IMR-90 (cell line): ENCODE measurements around the gene ERGIC1.

Experiments used
- BHLHE40 ChIP-seq: fragments of 150-350 bp; IDR thresholded peaks from 2 replicates; pipeline ENCODE4 v1.6.1; 2016; ENCODE audit warnings: mild to moderate bottlenecking, low read depth, low read length
- CEBPB ChIP-seq: IDR thresholded peaks from 2 replicates; pipeline ENCODE4 v1.6.1; 2012; ENCODE audit warnings: low read depth, low read length, improper control_type of control experiment
- CHD1 ChIP-seq: IDR thresholded peaks from 2 replicates; pipeline ENCODE4 v1.6.1; 2012; ENCODE audit warnings: low read depth, low read length, improper control_type of control experiment
- CTCF ChIP-seq: conservative IDR thresholded peaks from 2 replicates; pipeline ENCODE4 v1.5.1; 2012; ENCODE audit warnings: mild to moderate bottlenecking, low read depth, low read length, improper control_type of control experiment
- MAFK ChIP-seq: IDR thresholded peaks from 2 replicates; pipeline ENCODE4 v1.6.1; 2012; ENCODE audit warnings: low read depth, low read length, improper control_type of control experiment
- MXI1 ChIP-seq: IDR thresholded peaks from 2 replicates; pipeline ENCODE4 v1.6.1; 2012; ENCODE audit warnings: low read depth, mild to moderate bottlenecking, low read length, moderate library complexity, borderline replicate concordance
- POLR2A ChIP-seq: IDR thresholded peaks from 2 replicates; pipeline ENCODE4 v1.6.1; 2012; ENCODE audit warnings: mild to moderate bottlenecking, low read depth, low read length
- RCOR1 ChIP-seq: IDR thresholded peaks from 2 replicates; pipeline ENCODE4 v1.6.1; 2012; ENCODE audit warnings: mild to moderate bottlenecking, low read length, improper control_type of control experiment; ENCODE audit not compliant: insufficient replicate concordance
- RFX5 ChIP-seq: IDR thresholded peaks from 2 replicates; pipeline ENCODE4 v1.8.0; 2012; ENCODE audit warnings: low read depth, mild to moderate bottlenecking, low read length, moderate library complexity

DNA sequence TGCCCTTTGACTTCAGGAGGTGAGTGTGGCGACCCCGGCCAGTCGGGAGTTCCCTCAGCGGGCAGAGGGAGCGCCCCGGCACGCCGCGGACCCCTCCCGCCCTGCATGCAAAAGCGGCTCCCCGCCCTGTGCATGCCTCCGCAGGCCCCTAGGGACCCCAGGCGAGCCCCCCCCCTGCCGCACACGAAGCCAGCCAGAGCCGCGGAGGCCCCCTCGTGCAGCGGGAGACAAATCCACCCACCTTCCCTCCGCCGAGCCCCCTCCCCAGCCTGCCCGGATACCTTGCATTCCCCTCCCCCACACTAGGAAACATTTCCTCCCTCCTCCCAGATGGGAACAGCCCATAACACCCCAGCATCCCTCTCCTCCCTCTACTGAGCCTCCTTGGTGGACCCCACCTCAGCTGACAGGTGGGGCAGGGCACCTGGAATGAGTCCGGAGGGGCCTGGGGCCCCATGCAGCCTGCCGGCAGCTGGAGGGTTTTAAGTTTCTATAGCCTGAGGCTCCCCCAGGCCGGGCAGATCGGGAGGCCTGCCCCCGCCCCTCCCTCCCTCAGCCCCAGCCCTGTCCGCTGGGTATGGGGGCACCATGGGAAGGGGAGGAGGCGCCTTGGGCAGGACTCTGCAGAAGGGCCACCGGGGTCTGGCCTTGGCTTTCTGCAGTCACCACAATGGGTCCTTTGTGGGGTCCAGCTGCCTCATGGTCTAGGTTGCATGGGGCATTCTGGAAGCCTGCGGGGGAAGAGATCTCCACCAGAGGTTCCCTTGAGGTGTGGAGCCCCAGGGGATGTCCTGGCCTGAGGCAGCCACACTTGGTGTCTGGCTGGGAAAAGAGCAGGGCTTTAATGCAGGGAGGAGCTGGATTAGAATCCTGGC, 601 bp downstream of the ERGIC1 start:
- peak; percentile 21; the same call in 1 of the 2 replicates for TF ChIP-seq POLR2A
- no peak for TF ChIP-seq CEBPB
- 0 out of 2 replicates have a peak, but pooled peaks have one; percentile 5 for TF ChIP-seq CTCF
- no peak for TF ChIP-seq RFX5
- TF ChIP-seq BHLHE40: no peak
- TF ChIP-seq RCOR1: no peak
- TF ChIP-seq CHD1: 0 out of 2 replicates have a peak, but pooled peaks have one; percentile 9
- TF ChIP-seq MAFK: no peak
- TF ChIP-seq MXI1: no peak
